Liver (tissue), 3 donors: ENCODE measurements around the gene BAG2.

Experiments used
- EGR1 ChIP-seq, 2 donors: IDR thresholded peaks; 2 replicates each; pipeline ENCODE4 v1.6.1; 2016 to 2018; ENCODE audit warnings: antibody characterized with exemption in 2 of 2, low read depth in 2 of 2
- FOXA1 ChIP-seq: IDR thresholded peaks from 2 replicates; pipeline ENCODE4 v1.6.1; 2016; ENCODE audit warnings: antibody characterized with exemption
- JUND ChIP-seq, 2 donors: IDR thresholded peaks; 2 replicates each; pipeline ENCODE4 v1.6.1; 2016; ENCODE audit warnings: antibody characterized with exemption in 2 of 2
- RAD21 ChIP-seq, 2 donors: IDR thresholded peaks; 2 replicates each; pipeline ENCODE4 v1.6.1; 2016; ENCODE audit warnings: antibody characterized with exemption in 2 of 2, mild to moderate bottlenecking in 2 of 2
- TAF1 ChIP-seq: conservative IDR thresholded peaks from 2 replicates; pipeline ENCODE4 v1.6.1; 2016; ENCODE audit warnings: antibody characterized with exemption, mild to moderate bottlenecking
- TF ChIP-seq, protein P1 (sequence below): fragments of 150-350 bp; IDR thresholded peaks from 2 replicates; pipeline ENCODE4 v1.5.1; 2017; ENCODE audit warnings: improper control_type of control experiment, low read depth, low read length; ENCODE audit not compliant: missing input control
- TF ChIP-seq, protein P2 (sequence below): IDR thresholded peaks from 2 replicates; pipeline ENCODE4 v1.6.1; 2016; ENCODE audit warnings: antibody characterized with exemption
- TF ChIP-seq, protein P3 (sequence below): IDR thresholded peaks from 2 replicates; pipeline ENCODE4 v1.6.1; 2016; ENCODE audit warnings: antibody characterized with exemption, mild to moderate bottlenecking
- TF ChIP-seq, protein P4 (sequence below): IDR thresholded peaks from 2 replicates; pipeline ENCODE4 v1.6.1; 2016; ENCODE audit warnings: antibody characterized with exemption
- TF ChIP-seq, protein P5 (sequence below): IDR thresholded peaks from 2 replicates; pipeline ENCODE4 v1.6.1; 2016; ENCODE audit warnings: antibody characterized with exemption
- donor health status: healthy.
- donor health status: healthy.

DNA sequence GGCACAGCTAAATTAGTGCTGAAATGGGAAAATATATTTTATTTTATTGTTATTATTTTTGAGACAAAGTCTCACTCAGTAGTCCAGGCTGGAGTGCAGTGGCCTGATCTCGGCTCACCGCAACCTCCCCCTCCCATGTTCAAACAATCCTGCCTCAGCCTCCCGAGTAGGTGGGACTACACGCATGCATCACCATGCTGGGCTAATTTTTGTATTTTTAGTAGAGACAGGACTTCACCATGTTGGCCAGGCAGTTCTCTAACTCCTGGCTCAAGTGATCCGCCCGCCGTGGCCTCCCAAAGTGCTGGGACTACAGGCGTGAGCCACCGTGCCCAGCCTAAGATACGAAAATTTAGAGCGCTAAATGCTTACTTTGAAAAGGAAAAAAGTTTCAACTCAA is 45.1 kb downstream of the BAG2 start:
- TF ChIP-seq, protein P1, sequence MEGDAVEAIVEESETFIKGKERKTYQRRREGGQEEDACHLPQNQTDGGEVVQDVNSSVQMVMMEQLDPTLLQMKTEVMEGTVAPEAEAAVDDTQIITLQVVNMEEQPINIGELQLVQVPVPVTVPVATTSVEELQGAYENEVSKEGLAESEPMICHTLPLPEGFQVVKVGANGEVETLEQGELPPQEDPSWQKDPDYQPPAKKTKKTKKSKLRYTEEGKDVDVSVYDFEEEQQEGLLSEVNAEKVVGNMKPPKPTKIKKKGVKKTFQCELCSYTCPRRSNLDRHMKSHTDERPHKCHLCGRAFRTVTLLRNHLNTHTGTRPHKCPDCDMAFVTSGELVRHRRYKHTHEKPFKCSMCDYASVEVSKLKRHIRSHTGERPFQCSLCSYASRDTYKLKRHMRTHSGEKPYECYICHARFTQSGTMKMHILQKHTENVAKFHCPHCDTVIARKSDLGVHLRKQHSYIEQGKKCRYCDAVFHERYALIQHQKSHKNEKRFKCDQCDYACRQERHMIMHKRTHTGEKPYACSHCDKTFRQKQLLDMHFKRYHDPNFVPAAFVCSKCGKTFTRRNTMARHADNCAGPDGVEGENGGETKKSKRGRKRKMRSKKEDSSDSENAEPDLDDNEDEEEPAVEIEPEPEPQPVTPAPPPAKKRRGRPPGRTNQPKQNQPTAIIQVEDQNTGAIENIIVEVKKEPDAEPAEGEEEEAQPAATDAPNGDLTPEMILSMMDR: no peak
- TF ChIP-seq EGR1 (IDR thresholded peaks at IDR 0.05; ENCODE audit: low read depth in 2 of 2): no peak
- TF ChIP-seq, protein P2, sequence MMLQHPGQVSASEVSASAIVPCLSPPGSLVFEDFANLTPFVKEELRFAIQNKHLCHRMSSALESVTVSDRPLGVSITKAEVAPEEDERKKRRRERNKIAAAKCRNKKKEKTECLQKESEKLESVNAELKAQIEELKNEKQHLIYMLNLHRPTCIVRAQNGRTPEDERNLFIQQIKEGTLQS: no peak
- no peak for TF ChIP-seq TAF1
- no peak for TF ChIP-seq RAD21 (IDR thresholded peaks at IDR 0.05)
- TF ChIP-seq, protein P3, sequence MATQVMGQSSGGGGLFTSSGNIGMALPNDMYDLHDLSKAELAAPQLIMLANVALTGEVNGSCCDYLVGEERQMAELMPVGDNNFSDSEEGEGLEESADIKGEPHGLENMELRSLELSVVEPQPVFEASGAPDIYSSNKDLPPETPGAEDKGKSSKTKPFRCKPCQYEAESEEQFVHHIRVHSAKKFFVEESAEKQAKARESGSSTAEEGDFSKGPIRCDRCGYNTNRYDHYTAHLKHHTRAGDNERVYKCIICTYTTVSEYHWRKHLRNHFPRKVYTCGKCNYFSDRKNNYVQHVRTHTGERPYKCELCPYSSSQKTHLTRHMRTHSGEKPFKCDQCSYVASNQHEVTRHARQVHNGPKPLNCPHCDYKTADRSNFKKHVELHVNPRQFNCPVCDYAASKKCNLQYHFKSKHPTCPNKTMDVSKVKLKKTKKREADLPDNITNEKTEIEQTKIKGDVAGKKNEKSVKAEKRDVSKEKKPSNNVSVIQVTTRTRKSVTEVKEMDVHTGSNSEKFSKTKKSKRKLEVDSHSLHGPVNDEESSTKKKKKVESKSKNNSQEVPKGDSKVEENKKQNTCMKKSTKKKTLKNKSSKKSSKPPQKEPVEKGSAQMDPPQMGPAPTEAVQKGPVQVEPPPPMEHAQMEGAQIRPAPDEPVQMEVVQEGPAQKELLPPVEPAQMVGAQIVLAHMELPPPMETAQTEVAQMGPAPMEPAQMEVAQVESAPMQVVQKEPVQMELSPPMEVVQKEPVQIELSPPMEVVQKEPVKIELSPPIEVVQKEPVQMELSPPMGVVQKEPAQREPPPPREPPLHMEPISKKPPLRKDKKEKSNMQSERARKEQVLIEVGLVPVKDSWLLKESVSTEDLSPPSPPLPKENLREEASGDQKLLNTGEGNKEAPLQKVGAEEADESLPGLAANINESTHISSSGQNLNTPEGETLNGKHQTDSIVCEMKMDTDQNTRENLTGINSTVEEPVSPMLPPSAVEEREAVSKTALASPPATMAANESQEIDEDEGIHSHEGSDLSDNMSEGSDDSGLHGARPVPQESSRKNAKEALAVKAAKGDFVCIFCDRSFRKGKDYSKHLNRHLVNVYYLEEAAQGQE: no peak
- no peak for TF ChIP-seq JUND (IDR thresholded peaks at IDR 0.05)
- no peak for TF ChIP-seq FOXA1
- TF ChIP-seq, protein P4, sequence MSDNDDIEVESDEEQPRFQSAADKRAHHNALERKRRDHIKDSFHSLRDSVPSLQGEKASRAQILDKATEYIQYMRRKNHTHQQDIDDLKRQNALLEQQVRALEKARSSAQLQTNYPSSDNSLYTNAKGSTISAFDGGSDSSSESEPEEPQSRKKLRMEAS: no peak
- TF ChIP-seq, protein P5, sequence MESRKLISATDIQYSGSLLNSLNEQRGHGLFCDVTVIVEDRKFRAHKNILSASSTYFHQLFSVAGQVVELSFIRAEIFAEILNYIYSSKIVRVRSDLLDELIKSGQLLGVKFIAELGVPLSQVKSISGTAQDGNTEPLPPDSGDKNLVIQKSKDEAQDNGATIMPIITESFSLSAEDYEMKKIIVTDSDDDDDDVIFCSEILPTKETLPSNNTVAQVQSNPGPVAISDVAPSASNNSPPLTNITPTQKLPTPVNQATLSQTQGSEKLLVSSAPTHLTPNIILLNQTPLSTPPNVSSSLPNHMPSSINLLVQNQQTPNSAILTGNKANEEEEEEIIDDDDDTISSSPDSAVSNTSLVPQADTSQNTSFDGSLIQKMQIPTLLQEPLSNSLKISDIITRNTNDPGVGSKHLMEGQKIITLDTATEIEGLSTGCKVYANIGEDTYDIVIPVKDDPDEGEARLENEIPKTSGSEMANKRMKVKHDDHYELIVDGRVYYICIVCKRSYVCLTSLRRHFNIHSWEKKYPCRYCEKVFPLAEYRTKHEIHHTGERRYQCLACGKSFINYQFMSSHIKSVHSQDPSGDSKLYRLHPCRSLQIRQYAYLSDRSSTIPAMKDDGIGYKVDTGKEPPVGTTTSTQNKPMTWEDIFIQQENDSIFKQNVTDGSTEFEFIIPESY: no peak
